NCI-H146 treated with DMSO at 0.1 percent for 48 hours (cell line): ENCODE measurements around the gene BTBD2.
"Not testable (repeated sequence)": the region's sequence is repeated elsewhere in the genome, so short reads cannot be mapped to it uniquely, and the experiment has no call there.

Experiments used
- DNase-seq: peaks from one replicate; lab custom pipeline; 2025; ENCODE audit not compliant: unreplicated experiment; lab: John Stamatoyannopoulos, UW

The BTBD2 gene

DNA sequence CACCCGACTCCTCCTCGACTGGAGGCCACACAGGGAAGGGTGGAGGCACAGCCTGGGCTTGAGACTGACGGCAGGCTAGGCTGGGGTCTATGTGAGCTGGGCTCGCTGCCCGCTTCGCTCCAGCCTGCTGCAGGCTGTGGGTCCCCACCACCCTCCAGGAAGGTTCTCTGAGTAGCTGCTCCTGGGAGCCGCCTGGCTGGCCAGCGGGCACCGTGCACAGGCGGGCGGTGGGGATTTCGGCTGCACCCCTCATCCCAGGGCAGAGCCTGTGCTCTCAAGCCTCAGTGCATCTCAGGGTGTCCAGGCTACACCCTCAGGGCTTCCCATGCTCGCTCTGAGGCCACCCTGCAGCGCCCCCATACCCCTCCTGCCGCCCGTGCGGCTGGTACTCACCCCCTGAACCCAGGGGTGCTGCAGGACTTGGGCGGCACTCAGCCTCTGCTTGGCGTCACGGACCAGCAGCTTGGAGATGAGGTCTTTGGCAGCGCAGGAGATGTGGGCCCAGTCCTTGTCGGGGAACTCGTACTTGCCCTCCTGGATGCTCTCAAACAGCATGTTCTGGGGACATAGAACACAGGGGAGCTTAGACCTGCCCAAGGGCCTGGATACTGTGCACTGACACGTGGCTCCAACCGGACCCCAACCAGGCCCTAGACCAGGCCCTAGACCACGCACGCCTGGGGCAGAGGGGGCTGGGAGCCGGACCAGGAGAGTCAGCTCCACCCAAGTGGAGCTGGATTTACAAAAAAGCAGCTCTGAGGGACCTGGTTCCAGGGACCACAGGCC lies 25.3 kb upstream of the BTBD2 start:
- no peak for DNase-seq

GRCh38 chr19:2039959-2040646 lies 24.6 kb upstream of the BTBD2 start:
- no peak for DNase-seq

- DNase-seq: no peak
These were observed 23.8 kb upstream of the BTBD2 start for GRCh38 chr19:2039089-2039958.

GRCh38 chr19:2038284-2039088 lies 23.0 kb upstream of the BTBD2 start:
- no peak for DNase-seq

DNA sequence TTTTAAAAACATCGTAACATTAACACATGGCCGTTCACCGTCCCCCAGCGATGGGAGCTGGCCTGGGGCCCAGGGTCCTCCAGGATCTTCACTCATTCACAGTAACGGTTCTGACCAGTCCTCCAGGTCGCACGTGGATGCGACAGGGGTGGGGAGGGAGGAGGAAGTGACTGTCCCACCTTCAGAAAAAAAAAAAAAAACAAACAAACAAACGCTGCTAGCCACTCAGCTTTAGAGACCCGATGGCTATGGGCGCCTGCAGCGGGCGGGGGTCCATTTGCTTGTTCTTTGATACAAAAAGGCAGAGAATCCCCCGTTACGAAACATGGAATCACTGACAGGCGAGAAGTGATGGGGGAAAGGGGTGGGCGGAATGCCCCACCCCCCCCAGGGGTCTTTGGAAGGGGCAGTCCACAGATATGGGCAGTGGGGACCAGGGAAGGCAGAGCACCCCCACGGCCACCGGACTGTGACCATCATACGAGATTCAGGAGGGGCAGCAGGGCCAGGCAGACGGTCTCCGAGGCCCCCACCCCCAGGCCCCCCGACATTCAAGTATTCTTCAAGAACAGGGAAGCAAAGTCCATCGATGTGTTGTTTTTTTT lies 22.2 kb upstream of the BTBD2 start:
- DNase-seq: no peak

- DNase-seq: no peak
These were observed 20.9 kb upstream of the BTBD2 start for GRCh38 chr19:2036424-2036823.

DNA sequence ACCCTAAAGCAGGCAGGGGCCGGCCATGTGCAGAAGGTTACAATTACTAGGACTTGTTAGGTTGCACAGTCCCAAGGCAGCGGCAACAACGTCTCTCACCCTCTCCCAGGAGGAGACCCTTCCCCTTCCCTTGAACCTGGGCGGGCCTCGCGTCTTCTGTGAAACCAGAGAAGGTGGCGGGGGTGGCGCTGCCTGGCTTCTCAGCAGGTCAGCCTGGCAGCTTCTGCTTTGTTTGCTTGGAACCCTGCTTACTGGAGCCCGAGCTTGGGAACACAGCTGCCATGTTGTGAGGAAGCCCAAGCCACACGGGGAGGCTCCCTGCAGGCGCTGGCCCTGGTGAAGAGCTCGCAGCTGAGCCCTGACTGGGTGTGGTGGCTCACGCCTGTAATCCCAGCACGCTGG lies 20.1 kb upstream of the BTBD2 start:
- no peak for DNase-seq

DNA sequence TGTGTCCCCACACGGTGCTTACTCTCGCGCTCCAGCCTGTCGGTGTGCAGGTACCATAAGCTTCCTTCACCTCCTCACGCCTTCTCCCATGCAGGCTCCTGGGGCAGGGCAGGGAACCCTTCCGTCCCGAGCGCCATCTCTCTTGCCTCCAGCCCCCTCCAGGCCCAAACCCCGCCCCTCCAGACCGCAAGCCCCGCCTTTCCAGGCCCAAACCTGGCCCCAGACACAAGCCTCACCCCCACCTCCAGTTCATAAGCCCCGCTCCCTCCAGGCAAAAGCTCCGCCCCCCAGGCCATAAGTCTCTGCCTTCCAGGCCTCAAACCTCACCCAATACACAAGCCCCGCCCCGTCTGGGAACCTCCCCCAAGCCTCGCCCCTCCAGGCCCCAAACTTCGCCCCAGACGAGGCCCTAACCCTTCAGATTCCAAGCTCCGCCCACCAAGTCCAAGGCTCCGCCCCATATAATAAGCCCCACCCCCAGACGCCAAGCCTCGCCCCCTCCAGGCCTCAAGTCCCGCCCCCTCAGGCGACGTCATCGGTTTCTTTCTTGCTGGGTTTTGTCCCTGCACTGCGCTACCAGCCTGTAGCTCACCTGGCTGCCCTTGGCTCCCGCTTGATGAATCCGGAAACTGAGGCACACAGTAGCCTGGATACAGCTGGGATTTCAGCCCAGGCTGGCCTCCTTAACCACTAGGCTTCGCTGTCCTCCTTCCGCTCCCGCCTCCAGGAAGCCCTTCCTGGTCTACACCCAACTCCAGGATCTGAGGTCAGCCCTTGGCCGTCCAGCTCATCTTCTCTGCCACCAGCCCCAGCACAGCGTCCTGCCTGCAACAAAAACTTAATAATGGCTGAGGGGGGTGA lies 19.4 kb upstream of the BTBD2 start:
- DNase-seq: no peak

- not testable (repeated sequence) for DNase-seq
These were observed 18.7 kb upstream of the BTBD2 start for GRCh38 chr19:2034253-2034652.

GRCh38 chr19:2033825-2034159 lies 18.3 kb upstream of the BTBD2 start:
- DNase-seq: no peak

DNA sequence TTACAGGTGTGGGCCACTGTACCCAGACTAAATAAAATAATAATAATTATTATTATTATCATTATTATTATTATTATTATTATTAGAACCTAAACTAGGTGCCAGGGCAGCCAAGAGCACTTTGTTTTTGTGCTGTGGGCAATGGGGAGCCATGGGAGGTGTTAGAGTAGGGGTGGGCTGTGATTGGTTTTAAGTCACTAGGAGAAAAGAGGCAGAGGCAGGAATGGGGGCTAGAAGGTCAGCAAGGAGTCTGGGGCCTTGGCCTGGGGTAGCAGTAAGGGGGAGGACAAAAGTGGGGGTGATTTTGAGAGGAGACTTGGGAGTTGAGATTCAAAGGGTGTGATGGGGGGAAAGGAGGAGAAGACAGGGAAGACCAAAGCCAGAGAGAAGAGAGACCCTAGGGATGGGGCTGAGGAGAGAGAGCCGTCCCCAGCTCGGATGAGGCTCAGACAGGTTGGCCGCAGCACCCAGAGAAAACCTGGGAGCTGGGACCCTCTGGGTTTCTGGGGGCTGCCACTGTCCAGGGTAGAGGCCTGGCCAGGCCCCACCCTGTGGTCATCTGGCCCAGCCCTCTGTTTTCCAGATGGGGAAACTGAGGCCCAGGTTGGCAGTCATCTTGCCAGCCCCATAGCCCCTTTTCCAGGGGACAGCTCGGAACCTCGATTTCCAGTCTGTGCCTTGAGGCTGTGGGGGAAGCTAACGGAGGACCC lies 17.8 kb upstream of the BTBD2 start:
- no peak for DNase-seq

DNA sequence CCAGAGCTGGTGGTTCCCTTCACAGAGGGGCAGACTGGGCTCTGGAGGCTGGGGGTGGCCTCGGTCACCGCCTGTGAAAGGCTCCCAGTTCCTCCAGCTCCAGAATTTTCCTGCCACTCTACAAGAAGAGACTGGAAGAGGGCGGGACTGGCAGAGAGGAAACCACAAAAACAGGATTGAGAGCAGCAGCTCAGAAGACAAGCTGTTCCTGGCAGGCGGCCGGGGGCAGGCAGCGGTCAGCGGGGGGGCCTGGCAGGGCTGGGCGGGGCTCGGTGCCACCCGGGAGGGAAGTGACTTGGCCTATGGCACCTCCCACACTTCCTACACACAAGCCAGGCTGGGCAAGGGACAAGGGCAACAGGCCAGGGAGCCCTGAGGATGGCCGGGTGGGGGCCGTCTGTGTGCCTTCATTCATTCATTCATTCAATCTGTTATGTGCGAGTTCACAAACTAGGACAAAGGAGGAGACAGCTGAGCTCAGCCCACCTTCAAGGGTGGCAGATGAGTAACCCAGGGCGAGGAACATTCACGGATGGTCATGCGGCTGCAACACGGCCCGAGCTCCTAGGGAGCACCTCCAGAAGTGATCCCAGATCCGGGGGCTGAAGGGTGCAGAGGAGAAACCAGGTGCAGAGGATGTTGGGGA lies 16.9 kb upstream of the BTBD2 start:
- DNase-seq: peak; percentile 11

DNA sequence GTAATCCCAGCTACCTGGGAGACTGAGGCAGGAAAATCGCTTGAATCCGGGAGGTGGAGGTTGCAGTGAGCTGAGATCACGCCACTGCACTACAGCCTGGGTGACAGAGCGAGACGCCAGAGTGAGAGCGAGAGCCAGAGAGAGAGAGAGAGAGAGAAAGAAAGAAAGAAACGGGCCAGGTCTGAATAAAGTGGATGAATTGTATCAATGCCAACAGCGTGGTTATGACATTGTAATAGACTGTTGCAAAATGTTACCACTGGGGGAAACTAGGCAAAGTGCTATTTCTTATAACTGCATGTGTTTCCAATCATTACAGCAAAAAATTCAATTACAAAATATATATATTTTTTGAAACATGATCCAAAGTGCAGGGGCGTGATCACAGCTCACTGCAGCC lies 11.8 kb upstream of the BTBD2 start:
- DNase-seq: no peak

- no peak for DNase-seq
These were observed 11.3 kb upstream of the BTBD2 start for GRCh38 chr19:2026770-2027169.

GRCh38 chr19:2022289-2022688 lies 6.8 kb upstream of the BTBD2 start:
- DNase-seq: no peak

GRCh38 chr19:2021453-2022140 lies 6.1 kb upstream of the BTBD2 start:
- DNase-seq: no peak

DNA sequence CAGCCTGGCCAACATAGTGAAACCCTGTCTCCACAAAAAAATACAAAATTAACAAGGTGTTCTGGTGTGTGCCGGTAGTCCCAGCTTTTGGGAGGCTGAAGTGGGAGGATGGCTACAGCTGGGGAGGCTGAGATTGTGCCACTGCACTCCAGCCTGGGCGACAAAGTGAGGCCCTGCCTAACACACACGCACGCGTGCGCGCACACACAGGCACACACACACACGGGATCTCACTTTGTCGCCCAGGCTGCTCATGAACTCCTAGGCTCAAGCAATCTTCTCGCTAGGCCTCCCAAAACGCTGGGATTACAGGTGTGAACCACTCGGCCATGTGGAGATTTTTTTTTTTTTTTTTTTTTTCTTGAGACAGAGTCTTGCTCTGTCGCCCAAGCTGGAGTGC lies 3.2 kb upstream of the BTBD2 start:
- DNase-seq: no peak
